ENCODE results near the gene SLC23A2. TPM values are rescaled to one million over a fixed set of nuclear protein-coding genes. Genes with fewer than 3 reads are reported as not detected.
A peak's percentile ranks its signal among the peaks of the same experiment; 100 is the strongest.

SLC23A2 gene
- 14.2 and 16.8 TPM in 2 replicates for total RNA-seq

GRCh38 chr20:5001174-5002076, at the start of gene SLC23A2:
Gene SLC23A2, minus strand, starts transcription at chr20:5001510. Its CDS starts 68,948 bp downstream, at chr20:4932562.
- no peak for DNase-seq (ENCODE audit: low read depth)
- peak within 1 kb of the TSS; percentile 63 for H3K4me3 ChIP-seq (ENCODE audit: low read depth, low read length)
- TF ChIP-seq CTCF (IDR thresholded peaks at IDR 0.05; ENCODE audit: insufficient read depth, low read depth, low read length), result no peak

GRCh38 chr20:5046656-5047339, 45.5 kb upstream of the SLC23A2 start:
- TF ChIP-seq CTCF (IDR thresholded peaks at IDR 0.05; ENCODE audit: insufficient read depth, low read depth, low read length), result no peak
- no peak overlapping the region for H3K4me3 ChIP-seq (ENCODE audit: low read depth, low read length)
- no peak for DNase-seq (ENCODE audit: low read depth)

GRCh38 chr20:5045906-5046305, 44.6 kb upstream of the SLC23A2 start:
- no peak for DNase-seq (ENCODE audit: low read depth)
- TF ChIP-seq CTCF (IDR thresholded peaks at IDR 0.05; ENCODE audit: insufficient read depth, low read depth, low read length), result no peak

GRCh38 chr20:5044075-5044620, 42.8 kb upstream of the SLC23A2 start:
- DNase-seq (ENCODE audit: low read depth), result no peak
- TF ChIP-seq CTCF (IDR thresholded peaks at IDR 0.05; ENCODE audit: insufficient read depth, low read depth, low read length), result no peak
- no peak overlapping the region for H3K4me3 ChIP-seq (ENCODE audit: low read depth, low read length)

More at GRCh38 chr20:5045906-5046305, 44.6 kb upstream of the SLC23A2 start:
- H3K4me3 ChIP-seq (ENCODE audit: low read depth, low read length), result no peak overlapping the region

- no peak overlapping the region for H3K4me3 ChIP-seq (ENCODE audit: low read depth, low read length)
- TF ChIP-seq CTCF (IDR thresholded peaks at IDR 0.05; ENCODE audit: insufficient read depth, low read depth, low read length), result no peak
- peak; percentile 28 for DNase-seq (ENCODE audit: low read depth)
Observed at GRCh38 chr20:5041433-5041832, 40.1 kb upstream of the SLC23A2 start.

- no peak for TF ChIP-seq CTCF (IDR thresholded peaks at IDR 0.05; ENCODE audit: insufficient read depth, low read depth, low read length)
- no peak for DNase-seq (ENCODE audit: low read depth)
Observed at GRCh38 chr20:5040345-5040744, 39.0 kb upstream of the SLC23A2 start.

More at GRCh38 chr20:5040345-5040744, 39.0 kb upstream of the SLC23A2 start:
- no peak overlapping the region for H3K4me3 ChIP-seq (ENCODE audit: low read depth, low read length)

Measured in fibroblast of villous mesenchyme (primary cell).